ENCODE data around the gene KCNH1.

The KCNH1 gene

GRCh38 chr1:210677533-210677932, 456.4 kb downstream of the KCNH1 start:
- TF ChIP-seq GATA3 (IDR thresholded peaks at IDR 0.05; ENCODE audit: low read depth, low read length) (no peak), GATA2 (IDR thresholded peaks at IDR 0.05; ENCODE audit: low read depth, low read length) (no peak)

- TF ChIP-seq GATA3 (IDR thresholded peaks at IDR 0.05; ENCODE audit: low read depth, low read length) (no peak), GATA2 (IDR thresholded peaks at IDR 0.05; ENCODE audit: low read depth, low read length) (no peak)
Measured at GRCh38 chr1:210676539-210676938, 457.4 kb downstream of the KCNH1 start.

- TF ChIP-seq GATA2 (IDR thresholded peaks at IDR 0.05; ENCODE audit: low read depth, low read length) (no peak), GATA3 (IDR thresholded peaks at IDR 0.05; ENCODE audit: low read depth, low read length) (no peak)
Measured at GRCh38 chr1:210674151-210674550, 459.8 kb downstream of the KCNH1 start.

GRCh38 chr1:210669951-210670350, 464.0 kb downstream of the KCNH1 start:
- no peak for TF ChIP-seq GATA2 (IDR thresholded peaks at IDR 0.05; ENCODE audit: low read depth, low read length)
- no peak for TF ChIP-seq GATA3 (IDR thresholded peaks at IDR 0.05; ENCODE audit: low read depth, low read length)

- peak; percentile 100 for TF ChIP-seq GATA2 (IDR thresholded peaks at IDR 0.05; ENCODE audit: low read depth, low read length)
- TF ChIP-seq GATA3 (IDR thresholded peaks at IDR 0.05; ENCODE audit: low read depth, low read length), result peak; percentile 100
Measured at GRCh38 chr1:210663730-210664573, 470.0 kb downstream of the KCNH1 start.

- TF ChIP-seq GATA2 (IDR thresholded peaks at IDR 0.05; ENCODE audit: low read depth, low read length), result no peak
- no peak for TF ChIP-seq GATA3 (IDR thresholded peaks at IDR 0.05; ENCODE audit: low read depth, low read length)
Measured at GRCh38 chr1:210662291-210663050, 471.5 kb downstream of the KCNH1 start.

GRCh38 chr1:210657806-210658205, 476.1 kb downstream of the KCNH1 start:
- TF ChIP-seq GATA2 (IDR thresholded peaks at IDR 0.05; ENCODE audit: low read depth, low read length) (no peak), GATA3 (IDR thresholded peaks at IDR 0.05; ENCODE audit: low read depth, low read length) (no peak)

- TF ChIP-seq GATA2 (IDR thresholded peaks at IDR 0.05; ENCODE audit: low read depth, low read length) (no peak), GATA3 (IDR thresholded peaks at IDR 0.05; ENCODE audit: low read depth, low read length) (no peak)
Measured at GRCh38 chr1:210655511-210655910, 478.4 kb downstream of the KCNH1 start.

- no peak for TF ChIP-seq GATA2 (IDR thresholded peaks at IDR 0.05; ENCODE audit: low read depth, low read length)
- no peak for TF ChIP-seq GATA3 (IDR thresholded peaks at IDR 0.05; ENCODE audit: low read depth, low read length)
Measured at GRCh38 chr1:210654176-210654981, 479.6 kb downstream of the KCNH1 start.

GRCh38 chr1:210653771-210654170, 480.2 kb downstream of the KCNH1 start:
- no peak for TF ChIP-seq GATA3 (IDR thresholded peaks at IDR 0.05; ENCODE audit: low read depth, low read length)
- TF ChIP-seq GATA2 (IDR thresholded peaks at IDR 0.05; ENCODE audit: low read depth, low read length), result no peak

- TF ChIP-seq GATA2 (IDR thresholded peaks at IDR 0.05; ENCODE audit: low read depth, low read length) (no peak), GATA3 (IDR thresholded peaks at IDR 0.05; ENCODE audit: low read depth, low read length) (no peak)
Measured at GRCh38 chr1:210652329-210652954, 481.5 kb downstream of the KCNH1 start.

- TF ChIP-seq GATA2 (IDR thresholded peaks at IDR 0.05; ENCODE audit: low read depth, low read length) (no peak), GATA3 (IDR thresholded peaks at IDR 0.05; ENCODE audit: low read depth, low read length) (no peak)
Measured at GRCh38 chr1:210650403-210650802, 483.5 kb downstream of the KCNH1 start.

- TF ChIP-seq GATA3 (IDR thresholded peaks at IDR 0.05; ENCODE audit: low read depth, low read length) (no peak), GATA2 (IDR thresholded peaks at IDR 0.05; ENCODE audit: low read depth, low read length) (no peak)
Measured at GRCh38 chr1:210648588-210649269, 485.2 kb downstream of the KCNH1 start.
